A549 (cell line): ENCODE data around the gene AMIGO3.

ENCODE experiments used
- CTCF ChIP-seq: fragments of >200 bp; sonication (Bioruptor Twin); formaldehyde crosslinking; IDR thresholded peaks from 3 replicates; pipeline ENCODE4 v1.5.1; 2016
- HES2 ChIP-seq: fragments of >200 bp; sonication (Bioruptor Twin); formaldehyde crosslinking; IDR thresholded peaks from 2 replicates; pipeline ENCODE4 v1.6.1; 2016
- HMGXB4 ChIP-seq: fragments of 250-450 bp; sonication (Bioruptor Pico); IDR thresholded peaks from 2 replicates; pipeline ENCODE4 v1.5.0; 2021; ENCODE audit warnings: mild to moderate bottlenecking, moderate library complexity, borderline replicate concordance
- KDM1A ChIP-seq: fragments of 200-600 bp; sonication (generic); IDR thresholded peaks from 2 replicates; pipeline ENCODE4 v1.6.1; 2016; ENCODE audit warnings: low read depth, mild to moderate bottlenecking
- KDM5A ChIP-seq: fragments of 200-600 bp; sonication (generic); IDR thresholded peaks from 2 replicates; pipeline ENCODE4 v1.6.1; 2016; ENCODE audit warnings: antibody characterized with exemption, mild to moderate bottlenecking
- MAX ChIP-seq: IDR thresholded peaks from 2 replicates; pipeline ENCODE4 v1.6.1; 2012
- NPAS2 ChIP-seq: fragments of 250-450 bp; sonication (Bioruptor Pico); IDR thresholded peaks from 2 replicates; pipeline ENCODE4 v1.8.0; 2022; ENCODE audit warnings: mild to moderate bottlenecking, moderate library complexity, borderline replicate concordance
- POLR2A ChIP-seq: IDR thresholded peaks from 2 replicates; pipeline ENCODE4 v1.6.1; 2012; ENCODE audit warnings: mild to moderate bottlenecking, low read length
- RCOR1 ChIP-seq: fragments of 150-350 bp; IDR thresholded peaks from 2 replicates; pipeline ENCODE4 v1.6.1; 2014; ENCODE audit warnings: antibody characterized with exemption, low read length, low read depth
- ZFP36 ChIP-seq: fragments of 450-650 bp; IDR thresholded peaks from 2 replicates; pipeline ENCODE4 v1.6.1; 2014; ENCODE audit warnings: borderline replicate concordance; ENCODE audit not compliant: partially characterized antibody

GRCh38 chr3:49700453-49701128 is 18.9 kb downstream of the AMIGO3 start:
- TF ChIP-seq POLR2A (no peak), MAX (no peak), ZFP36 (no peak), HES2 (no peak), RCOR1 (no peak), CTCF (no peak), KDM1A (no peak), HMGXB4 (no peak), NPAS2 (CRISPR knock-in tag) (no peak), KDM5A (no peak)
